Keratinocyte (primary cell): ENCODE data around the gene PRKAR1B.

ENCODE experiments used
- CTCF ChIP-seq, 3 experiments: IDR thresholded peaks in 1 of 3; conservative IDR thresholded peaks in 1 of 3; optimal IDR thresholded peaks in 1 of 3; 2 replicates in 2 of 3; 3 replicates in 1 of 3; pipeline versions ENCODE3 to v1.5.1; 2011; ENCODE audit warnings: low read length in 3 of 3, mild to moderate bottlenecking in 3 of 3, moderate library complexity in 2 of 3, control low read depth in 1 of 3, inconsistent platforms in 1 of 3; ENCODE audit not compliant: insufficient read depth in 2 of 3; ENCODE audit errors: extremely low read depth in 1 of 3
- EZH2 ChIP-seq: IDR thresholded peaks from one replicate; pipeline ENCODE4 v1.6.1; 2012; ENCODE audit warnings: inconsistent platforms, mild to moderate bottlenecking, low read length, moderate library complexity

GRCh38 chr7:584820-585219 lies 142.3 kb downstream of the PRKAR1B start:
- TF ChIP-seq CTCF (optimal IDR thresholded peaks at IDR 0.05 in 1 of 3, IDR thresholded peaks at IDR 0.05 in 1 of 3, conservative IDR thresholded peaks at IDR 0.05 in 1 of 3; ENCODE audit: extremely low read depth in 1 of 3, insufficient read depth in 2 of 3, low read length in 3 of 3) (no peak), EZH2 (no peak)
